Gastroesophageal sphincter (tissue), 3 donors: ENCODE results near the gene LIX1L.

ENCODE experiments used
- CTCF ChIP-seq, 4 experiments: fragments of 200-600 bp in 2 of 4; fragments of 450-650 bp in 2 of 4; sonication (generic) in 1 of 4; IDR thresholded peaks; one replicate each; pipeline ENCODE4 v1.5.1; 2017 to 2019; ENCODE audit warnings: antibody characterized with exemption in 4 of 4, mild to moderate bottlenecking in 2 of 4, moderate library complexity in 2 of 4
- EP300 ChIP-seq: sonication (generic); formaldehyde crosslinking; IDR thresholded peaks from one replicate; pipeline ENCODE4 v1.6.1; 2017; ENCODE audit warnings: antibody characterized with exemption, mild to moderate bottlenecking
- POLR2A ChIP-seq, 2 donors: fragments of 450-650 bp; IDR thresholded peaks; one replicate each; pipeline ENCODE4 v1.6.1; 2017; ENCODE audit warnings: antibody characterized with exemption in 2 of 2, mild to moderate bottlenecking in 2 of 2, moderate library complexity in 1 of 2
- POLR2AphosphoS5 ChIP-seq: sonication (generic); formaldehyde crosslinking; IDR thresholded peaks from one replicate; pipeline ENCODE4 v1.6.1; 2017; ENCODE audit warnings: antibody characterized with exemption

GRCh38 chr1:145885738-145886287 lies 72.0 kb downstream of the LIX1L start, which contains the start of gene ANKRD35:
- TF ChIP-seq POLR2AphosphoS5 (no peak), CTCF (IDR thresholded peaks at IDR 0.05) (no peak), POLR2A (IDR thresholded peaks at IDR 0.05) (no peak), EP300 (no peak)
